Heart right ventricle (tissue), 16 donors: Measurements from ENCODE around the gene DGKI. TPM values are rescaled to one million over a fixed set of nuclear protein-coding genes. Genes with fewer than 3 reads are reported as not detected.
A peak's percentile ranks its signal among the peaks of the same experiment; 100 is the strongest.

Source experiments
- ATAC-seq, 8 donors: fragments of 200-7000 bp; cut with Tn5 transposase; one replicate each; pipeline ENCODE4 v1.9.1; 2020; ENCODE audit warnings: mild to moderate bottlenecking in 8 of 8, moderate library complexity in 8 of 8, moderate number of reproducible peaks in 1 of 8
- DNase-seq, 2 donors: peaks; one replicate each; pipeline ENCODE4 v3.0.0-alpha.2; 2020
- H3K27ac ChIP-seq, 10 donors: fragments of 200-600 bp; sonication (generic) in 2 of 10; one replicate each; pipeline versions ENCODE4 v1.5.0 to v1.8.0; 2020 to 2022; ENCODE audit warnings: mild to moderate bottlenecking in 3 of 10
- H3K27me3 ChIP-seq, 7 donors: fragments of 200-600 bp; one replicate each; pipeline ENCODE4 v1.8.0; 2021 to 2022; ENCODE audit warnings: mild to moderate bottlenecking in 2 of 7
- H3K36me3 ChIP-seq, 9 donors: fragments of 200-600 bp; sonication (generic) in 1 of 9; one replicate each; pipeline versions ENCODE4 v1.5.0 to v1.8.0; 2020 to 2022; ENCODE audit warnings: mild to moderate bottlenecking in 2 of 9
- H3K4me1 ChIP-seq, 9 donors: fragments of 200-600 bp; sonication (generic) in 1 of 9; one replicate each; pipeline versions ENCODE4 v1.5.0 to v1.8.0; 2020 to 2022; ENCODE audit warnings: mild to moderate bottlenecking in 4 of 9
- H3K4me3 ChIP-seq, 10 donors: fragments of 200-600 bp; sonication (generic) in 2 of 10; one replicate each; pipeline versions ENCODE4 v1.5.0 to v1.8.0; 2020 to 2022; ENCODE audit warnings: mild to moderate bottlenecking in 7 of 10, moderate library complexity in 2 of 10
- H3K9me3 ChIP-seq, 11 donors: fragments of 200-600 bp in 10 of 11; sonication (generic) in 2 of 11; one replicate each; pipeline versions ENCODE4 v1.5.0 to v1.8.0; 2013 to 2022; ENCODE audit warnings: mild to moderate bottlenecking in 2 of 11, control low read depth in 1 of 11, moderate library complexity in 1 of 11
- WGBS, 2 donors: extraction: QIAGEN DNeasy Blood & Tissue Kit; methylation state at CpG; one replicate each; pipeline ENCODE4 v1.1.7; 2013; ENCODE audit warnings: inconsistent platforms in 1 of 2; 5-methylcytosine and 5-hydroxymethylcytosine counted together
- intact Hi-C, 10 donors: fragments of 100-400 bp; cut with DNase I; formaldehyde crosslinking; loops; one replicate each; pipeline versions ENCODE4 v1.11.1 to v1.14.2; 2022
- polyA plus RNA-seq, 2 donors: library from polyadenylated mRNA; stranded (reverse); fragments of 200-250 nt; gene quantifications; one replicate each; pipeline ENCODE4 v1.2.3, GENCODE V29; 2013
- total RNA-seq, 10 donors: library from RNA; stranded (reverse); fragmentation: NEBNext Ultra II Directional in 3 of 10; extraction: Animal tissue kit (Norgen Biotek cat#: 25700) in 3 of 10; gene quantifications; one replicate each; pipeline versions ENCODE4 v1.2.1 to v1.2.4, GENCODE V29; 2021 to 2023
- TF ChIP-seq, protein P1 (sequence below), 9 donors: fragments of 200-600 bp; sonication (generic) in 2 of 9; IDR thresholded peaks; one replicate each; pipeline versions ENCODE4 v1.5.0 to v1.8.0; 2021 to 2022; ENCODE audit warnings: antibody characterized with exemption in 9 of 9, mild to moderate bottlenecking in 5 of 9, moderate library complexity in 1 of 9
- donor health status: Arrhythmogenic right ventricular cardiomyopathy.
- donor health status: ischemic (EF 13 %, LVEDD 7.1; RV severe dilation, severe dysfunction).
- donor health status: healthy with polysubstance abuse.
- donor health status: DM: no; HTN: yes; CAD: no.
- donor health status: DM: no; HTN: no; CAD: no.
- donor health status: ischemic (EF 25% LVEDD 6.9; RV normal size, moderate dysfunction).
- donor health status: ischemic (EF 25% LVEDD 5.7; RV mildly dilated, moderate dysfunction).
- donor health status: healthy.
- donor health status: DM: yes; HTN: yes; CAD: no.
- donor health status: Ischemic cardiomyopathy.
- donor health status: ischemic (EF 35%, LVEDD 5.7; RV mildly dilated, moderate dysfunction).
- donor health status: nonischemic (EF 11% LVEDD 7.7; RV severe dilation, severe dysfunction).
- donor health status: DM: yes; HTN: yes; CAD: no.
- donor health status: PGD.
- donor health status: ischemic (EF 29% LVEDD 5.4; RV normal size, mild dysfunction).
- donor health status: nonischemic (EF 23%, LVEDD 6.1; RV moderate dilation, normal function).

The DGKI gene
- total and polyA plus RNA-seq, 12 donors: 0.16 to 2.6 (median 1.2) TPM

DNA sequence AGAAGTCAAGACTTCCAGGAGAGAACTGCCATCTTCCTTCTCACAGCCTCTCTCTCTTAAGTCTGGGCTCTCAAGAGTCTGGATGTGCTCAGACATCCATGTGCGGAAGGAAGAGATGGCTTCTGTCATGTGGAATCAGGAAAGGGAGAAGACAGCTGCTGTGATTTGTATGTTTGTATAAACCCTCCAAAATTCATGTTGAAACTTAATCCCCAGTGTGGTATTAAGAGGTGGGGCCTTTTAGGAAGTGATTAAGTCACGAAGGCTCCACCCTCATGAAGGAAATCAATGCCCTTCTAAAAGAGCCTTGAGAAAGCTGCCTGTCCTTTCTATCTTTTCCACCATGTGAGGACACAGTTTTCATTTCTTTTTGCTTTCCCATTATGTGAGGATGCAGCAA, 429.3 kb downstream of the DGKI start:
- Histone ChIP-seq H3K9me3 (no peaks in the 10 kb centered on the region), H3K4me1 (peaks cover 0 to 9% (median 0%) of the 10 kb centered on the region in 9 donors), H3K4me3 (no peak overlapping the region), H3K36me3 (no peaks in the 10 kb centered on the region), H3K27me3 (no peaks in the 10 kb centered on the region), H3K27ac (no peak overlapping the region)
- no peak for DNase-seq
- TF ChIP-seq, protein P1, sequence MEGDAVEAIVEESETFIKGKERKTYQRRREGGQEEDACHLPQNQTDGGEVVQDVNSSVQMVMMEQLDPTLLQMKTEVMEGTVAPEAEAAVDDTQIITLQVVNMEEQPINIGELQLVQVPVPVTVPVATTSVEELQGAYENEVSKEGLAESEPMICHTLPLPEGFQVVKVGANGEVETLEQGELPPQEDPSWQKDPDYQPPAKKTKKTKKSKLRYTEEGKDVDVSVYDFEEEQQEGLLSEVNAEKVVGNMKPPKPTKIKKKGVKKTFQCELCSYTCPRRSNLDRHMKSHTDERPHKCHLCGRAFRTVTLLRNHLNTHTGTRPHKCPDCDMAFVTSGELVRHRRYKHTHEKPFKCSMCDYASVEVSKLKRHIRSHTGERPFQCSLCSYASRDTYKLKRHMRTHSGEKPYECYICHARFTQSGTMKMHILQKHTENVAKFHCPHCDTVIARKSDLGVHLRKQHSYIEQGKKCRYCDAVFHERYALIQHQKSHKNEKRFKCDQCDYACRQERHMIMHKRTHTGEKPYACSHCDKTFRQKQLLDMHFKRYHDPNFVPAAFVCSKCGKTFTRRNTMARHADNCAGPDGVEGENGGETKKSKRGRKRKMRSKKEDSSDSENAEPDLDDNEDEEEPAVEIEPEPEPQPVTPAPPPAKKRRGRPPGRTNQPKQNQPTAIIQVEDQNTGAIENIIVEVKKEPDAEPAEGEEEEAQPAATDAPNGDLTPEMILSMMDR (IDR thresholded peaks at IDR 0.05): no peak
- 57 to 60% methylated on average over 2 of the region's 2 CpGs for WGBS, 2 donors
- intact Hi-C loops: no loop called here
- ATAC-seq: peak in 5 of 8 donors; percentile 31 to 84 (median 50)

DNA sequence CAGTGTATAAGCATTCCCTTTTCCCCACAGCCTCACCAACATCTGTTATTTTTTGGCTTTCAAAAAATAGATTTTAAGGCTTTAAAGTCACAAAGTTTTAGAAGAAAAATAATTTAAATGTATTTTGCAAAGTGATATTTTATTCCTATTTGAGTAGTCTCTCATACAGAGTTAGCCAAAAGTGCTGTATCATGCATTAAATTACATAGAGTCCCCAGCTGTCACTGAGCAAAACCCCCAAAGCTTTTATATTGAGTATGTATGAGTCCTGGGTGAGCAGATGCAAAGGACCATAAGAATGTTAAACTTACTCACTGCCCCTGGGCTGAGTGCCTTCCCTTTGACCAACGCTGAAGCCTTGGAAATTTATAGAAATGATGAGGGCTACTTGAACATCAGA, 432.9 kb downstream of the DGKI start:
- Histone ChIP-seq H3K36me3 (no peaks in the 10 kb centered on the region), H3K4me3 (no peak overlapping the region), H3K9me3 (no peaks in the 10 kb centered on the region), H3K4me1 (no peaks in the 10 kb centered on the region), H3K27ac (no peak overlapping the region), H3K27me3 (no peaks in the 10 kb centered on the region)
- DNase-seq: no peak
- 50 to 88% methylated on average over 1 of the region's 1 CpG for WGBS, 2 donors
- intact Hi-C loops: no loop called here
- TF ChIP-seq, protein P1 (IDR thresholded peaks at IDR 0.05): no peak
- ATAC-seq: no peak

DNA sequence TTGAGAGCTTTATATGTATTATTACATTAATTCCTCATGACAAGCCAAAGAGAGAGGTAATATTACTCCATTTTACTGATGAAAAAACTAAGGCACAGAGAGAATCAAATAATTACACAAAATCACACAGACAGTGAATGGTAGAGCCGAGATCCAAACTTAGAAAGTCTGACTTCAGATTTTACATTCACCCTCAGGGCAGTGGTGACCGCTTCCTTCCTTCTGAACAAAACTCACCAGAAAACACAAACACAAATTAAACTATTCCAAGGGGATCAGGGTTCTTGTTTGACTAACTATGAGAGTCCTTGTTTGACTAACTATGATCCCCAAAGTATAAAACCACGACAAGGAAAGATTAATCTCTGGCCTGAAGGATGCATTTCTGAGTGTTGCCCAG, 435.3 kb downstream of the DGKI start:
- Histone ChIP-seq H3K4me1 (no peaks in the 10 kb centered on the region), H3K36me3 (no peaks in the 10 kb centered on the region), H3K9me3 (no peaks in the 10 kb centered on the region), H3K27me3 (no peaks in the 10 kb centered on the region), H3K27ac (no peak overlapping the region), H3K4me3 (no peak overlapping the region)
- DNase-seq (no peak), ATAC-seq (no peak)
- TF ChIP-seq, protein P1 (IDR thresholded peaks at IDR 0.05): no peak
- WGBS, 2 donors: 82 to 88% methylated on average over 3 of the region's 3 CpGs
- intact Hi-C loops: no loop called here

DNA sequence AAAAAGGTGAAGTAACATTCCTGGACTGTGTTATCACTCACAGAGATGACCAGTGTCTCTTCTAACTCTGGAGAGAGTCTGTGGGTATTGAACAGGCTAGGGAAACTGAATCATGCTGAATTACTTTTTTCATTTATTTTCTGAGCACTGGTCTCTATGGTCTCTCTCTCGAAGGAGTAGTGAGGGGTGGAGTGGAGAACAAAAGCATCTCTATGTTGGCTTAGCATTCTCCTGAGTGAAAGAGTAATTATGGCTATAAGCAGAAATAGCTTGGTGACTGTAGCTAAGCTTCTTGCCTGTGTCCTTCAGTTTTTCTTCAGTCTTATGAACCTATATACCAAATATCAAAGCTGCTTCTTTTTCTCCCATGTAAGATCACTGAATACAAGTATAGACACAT, 438.6 kb downstream of the DGKI start:
- TF ChIP-seq, protein P1 (IDR thresholded peaks at IDR 0.05): no peak
- WGBS, 2 donors: 56 to 78% methylated on average over 1 of the region's 1 CpG
- Histone ChIP-seq H3K36me3 (no peaks in the 10 kb centered on the region), H3K4me1 (no peaks in the 10 kb centered on the region), H3K9me3 (no peaks in the 10 kb centered on the region), H3K4me3 (no peak overlapping the region), H3K27ac (no peak overlapping the region), H3K27me3 (no peaks in the 10 kb centered on the region)
- DNase-seq (no peak), ATAC-seq (no peak)
- intact Hi-C loops: no loop called here
